ENCODE data around the gene GK2.

- TF ChIP-seq CTCF (IDR thresholded peaks at IDR 0.05) = no peak
- TF ChIP-seq POLR2A (IDR thresholded peaks at IDR 0.05) = no peak
- TF ChIP-seq POLR2AphosphoS5 (IDR thresholded peaks at IDR 0.05) = no peak
These were observed 37.3 kb upstream of the GK2 start for GRCh38 chr4:79445371-79445781.

Data from breast epithelium (tissue), 3 donors.